Tongue (tissue), 2 donors: ENCODE data around the gene OR4F3. TPM values are rescaled to one million over a fixed set of nuclear protein-coding genes. Genes with fewer than 3 reads are reported as not detected.
"Not testable (repeated sequence)": the region's sequence is repeated elsewhere in the genome, so short reads cannot be mapped to it uniquely, and the experiment has no call there.

Experiments
- DNase-seq: peaks from one replicate; pipeline ENCODE4 v3.0.0-alpha.2; 2015
- total RNA-seq: library from RNA; depleted of rRNA; stranded (reverse); fragments of >200 nt; gene quantifications from one replicate; pipeline ENCODE4 v1.2.3, GENCODE V29; 2014

OR4F3 gene
- total RNA-seq: not detected

GRCh38 chr5:181366968-181367367 is at the start of gene OR4F3:
Gene OR4F3, plus strand, starts transcription at chr5:181367268.
- not testable (repeated sequence) for DNase-seq

Other genes starting within 250 kb of the OR4F3 start
- not detected for gene OR2V1, start 236.1 kb upstream of the OR4F3 start, total RNA-seq
- gene OR2V2, start 219.7 kb upstream of the OR4F3 start, total RNA-seq: not detected
- gene TRIM7, start 162.1 kb upstream of the OR4F3 start, total RNA-seq: 21.7 TPM
- gene TRIM41, start 144.0 kb upstream of the OR4F3 start, total RNA-seq: 20.9 TPM
- gene RACK1, start 123.4 kb upstream of the OR4F3 start, total RNA-seq: 2,469 TPM
- 8.0 TPM for gene TRIM52, start 106.1 kb upstream of the OR4F3 start, total RNA-seq